Loucy (cell line): ENCODE measurements around the gene PLIN3.
"Not testable (repeated sequence)": the region's sequence is repeated elsewhere in the genome, so short reads cannot be mapped to it uniquely, and the experiment has no call there.

Experiments
- EZH2phosphoT487 ChIP-seq: fragments of 200-600 bp; IDR thresholded peaks from 2 replicates; pipeline ENCODE4 v1.6.1; 2018; ENCODE audit warnings: antibody characterized with exemption, mild to moderate bottlenecking, moderate library complexity, borderline replicate concordance
- TF ChIP-seq, protein P1 (sequence below): fragments of 200-600 bp; sonication (generic); conservative IDR thresholded peaks from 2 replicates; pipeline ENCODE4 v1.5.1; 2014; ENCODE audit warnings: mild to moderate bottlenecking, antibody characterized with exemption, low read length

- TF ChIP-seq, protein P1, sequence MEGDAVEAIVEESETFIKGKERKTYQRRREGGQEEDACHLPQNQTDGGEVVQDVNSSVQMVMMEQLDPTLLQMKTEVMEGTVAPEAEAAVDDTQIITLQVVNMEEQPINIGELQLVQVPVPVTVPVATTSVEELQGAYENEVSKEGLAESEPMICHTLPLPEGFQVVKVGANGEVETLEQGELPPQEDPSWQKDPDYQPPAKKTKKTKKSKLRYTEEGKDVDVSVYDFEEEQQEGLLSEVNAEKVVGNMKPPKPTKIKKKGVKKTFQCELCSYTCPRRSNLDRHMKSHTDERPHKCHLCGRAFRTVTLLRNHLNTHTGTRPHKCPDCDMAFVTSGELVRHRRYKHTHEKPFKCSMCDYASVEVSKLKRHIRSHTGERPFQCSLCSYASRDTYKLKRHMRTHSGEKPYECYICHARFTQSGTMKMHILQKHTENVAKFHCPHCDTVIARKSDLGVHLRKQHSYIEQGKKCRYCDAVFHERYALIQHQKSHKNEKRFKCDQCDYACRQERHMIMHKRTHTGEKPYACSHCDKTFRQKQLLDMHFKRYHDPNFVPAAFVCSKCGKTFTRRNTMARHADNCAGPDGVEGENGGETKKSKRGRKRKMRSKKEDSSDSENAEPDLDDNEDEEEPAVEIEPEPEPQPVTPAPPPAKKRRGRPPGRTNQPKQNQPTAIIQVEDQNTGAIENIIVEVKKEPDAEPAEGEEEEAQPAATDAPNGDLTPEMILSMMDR = not testable (repeated sequence)
- TF ChIP-seq EZH2phosphoT487 = not testable (repeated sequence)
Observed at GRCh38 chr19:4892962-4893361, 25.5 kb upstream of the PLIN3 start.
